Muscle layer of colon (tissue), 2 donors: ENCODE data around the gene KPNA2.
"Not testable (repeated sequence)": the region's sequence is repeated elsewhere in the genome, so short reads cannot be mapped to it uniquely, and the experiment has no call there.

Source experiments
- H3K27ac ChIP-seq: one replicate; pipeline ENCODE4 v1.7.0; 2013; ENCODE audit warnings: low read depth, mild to moderate bottlenecking, low read length, moderate library complexity
- H3K27me3 ChIP-seq, 2 donors: one replicate each; pipeline ENCODE4 v1.7.0; 2013; ENCODE audit warnings: low read length in 2 of 2, mild to moderate bottlenecking in 2 of 2; ENCODE audit not compliant: insufficient read depth in 2 of 2, control insufficient read depth in 1 of 2
- H3K36me3 ChIP-seq: one replicate; pipeline ENCODE4 v1.7.0; 2013; ENCODE audit warnings: mild to moderate bottlenecking, low read length; ENCODE audit not compliant: insufficient read depth
- H3K4me1 ChIP-seq: one replicate; pipeline ENCODE4 v1.7.0; 2013; ENCODE audit warnings: mild to moderate bottlenecking, low read length; ENCODE audit not compliant: insufficient read depth
- H3K4me3 ChIP-seq, 2 donors: one replicate each; pipeline ENCODE4 v1.7.0; 2013; ENCODE audit warnings: low read length in 2 of 2, low read depth in 1 of 2, mild to moderate bottlenecking in 1 of 2, moderate library complexity in 1 of 2
- H3K9ac ChIP-seq: one replicate; pipeline ENCODE4 v1.7.0; 2013; ENCODE audit warnings: low read length
- H3K9me3 ChIP-seq: one replicate; pipeline ENCODE4 v1.7.0; 2013; ENCODE audit warnings: mild to moderate bottlenecking, low read length
- donor health status: abdominal sarcoma.
- donor health status: Adenocarcinoma of cecum.

The KPNA2 gene

GRCh38 chr17:68020791-68021190 is 14.7 kb upstream of the KPNA2 start:
- H3K9me3 ChIP-seq, H3K4me1 ChIP-seq, H3K27me3 ChIP-seq, H3K36me3 ChIP-seq: not testable (repeated sequence)
- peak overlapping the region; percentile 94 for H3K27ac ChIP-seq
- peak overlapping the region in 1 of 2 donors; percentile 91 for H3K4me3 ChIP-seq
- peak overlapping the region; percentile 60 for H3K9ac ChIP-seq

- no peak overlapping the region for H3K27ac ChIP-seq
- H3K36me3 ChIP-seq = no peaks in the 10 kb centered on the region
- no peaks in the 10 kb centered on the region for H3K27me3 ChIP-seq
- H3K4me3 ChIP-seq = no peak overlapping the region
- H3K9me3 ChIP-seq = no peaks in the 10 kb centered on the region
- no peak overlapping the region for H3K9ac ChIP-seq
- peaks cover 4% of the 10 kb centered on the region for H3K4me1 ChIP-seq
These were observed 13.6 kb upstream of the KPNA2 start for GRCh38 chr17:68021963-68022362.

GRCh38 chr17:68022547-68022946 is 13.0 kb upstream of the KPNA2 start:
- not testable (repeated sequence) for H3K9ac ChIP-seq, H3K36me3 ChIP-seq, H3K27ac ChIP-seq, H3K9me3 ChIP-seq, H3K4me1 ChIP-seq, H3K4me3 ChIP-seq, H3K27me3 ChIP-seq

- Histone ChIP-seq H3K4me1 (no peaks in the 10 kb centered on the region), H3K27ac (no peak overlapping the region), H3K9me3 (no peaks in the 10 kb centered on the region), H3K9ac (no peak overlapping the region), H3K4me3 (no peak overlapping the region), H3K27me3 (no peaks in the 10 kb centered on the region), H3K36me3 (no peaks in the 10 kb centered on the region)
These were observed 5.9 kb upstream of the KPNA2 start for GRCh38 chr17:68029512-68030215.

- Histone ChIP-seq H3K9me3 (no peaks in the 10 kb centered on the region), H3K4me3 (no peak overlapping the region), H3K9ac (no peak overlapping the region), H3K27me3 (no peaks in the 10 kb centered on the region), H3K4me1 (peaks cover 6% of the 10 kb centered on the region), H3K36me3 (peaks cover 10% of the 10 kb centered on the region), H3K27ac (no peak overlapping the region)
These were observed 1.7 kb upstream of the KPNA2 start for GRCh38 chr17:68033636-68034451.

- no peaks in the 10 kb centered on the region for H3K27me3 ChIP-seq
- H3K27ac ChIP-seq = no peak overlapping the region
- H3K4me3 ChIP-seq = no peak overlapping the region
- peaks cover 10% of the 10 kb centered on the region for H3K36me3 ChIP-seq
- peaks cover 6% of the 10 kb centered on the region for H3K4me1 ChIP-seq
- no peak overlapping the region for H3K9ac ChIP-seq
- no peaks in the 10 kb centered on the region for H3K9me3 ChIP-seq
These were observed 1.1 kb upstream of the KPNA2 start for GRCh38 chr17:68034452-68034776.

- Histone ChIP-seq H3K4me1 (peaks cover 6% of the 10 kb centered on the region), H3K27ac (peak overlapping the region; percentile 44), H3K9me3 (no peaks in the 10 kb centered on the region), H3K36me3 (peaks cover 13% of the 10 kb centered on the region), H3K4me3 (no peak overlapping the region), H3K27me3 (no peaks in the 10 kb centered on the region), H3K9ac (no peak overlapping the region)
These were observed 408 bp upstream of the KPNA2 start for GRCh38 chr17:68035131-68035522.

- Histone ChIP-seq H3K9ac (peak overlapping the region; percentile 37), H3K9me3 (no peaks in the 10 kb centered on the region), H3K27ac (peak overlapping the region; percentile 83), H3K4me1 (peaks cover 6% of the 10 kb centered on the region), H3K4me3 (peak overlapping the region; percentile 72 to 75), H3K36me3 (peaks cover 18% of the 10 kb centered on the region), H3K27me3 (no peaks in the 10 kb centered on the region)
These were observed 991 bp downstream of the KPNA2 start for GRCh38 chr17:68036304-68037147.

GRCh38 chr17:68047153-68047846 is 11.8 kb downstream of the KPNA2 start:
- Histone ChIP-seq H3K9ac (no peak overlapping the region), H3K27me3 (no peaks in the 10 kb centered on the region), H3K36me3 (peaks cover 25% of the 10 kb centered on the region), H3K4me3 (no peak overlapping the region), H3K4me1 (peaks cover 15% of the 10 kb centered on the region), H3K27ac (no peak overlapping the region), H3K9me3 (no peaks in the 10 kb centered on the region)

- Histone ChIP-seq H3K4me1 (peaks cover 15% of the 10 kb centered on the region), H3K36me3 (peaks cover 22% of the 10 kb centered on the region)
- not testable (repeated sequence) for H3K27me3 ChIP-seq, H3K9me3 ChIP-seq, H3K4me3 ChIP-seq, H3K9ac ChIP-seq, H3K27ac ChIP-seq
These were observed 12.5 kb downstream of the KPNA2 start for GRCh38 chr17:68047890-68048542.
